NCI-H345 treated with DMSO at 0.1 percent for 48 hours (cell line): ENCODE results near the gene SLC11A1.
A peak's percentile ranks its signal among the peaks of the same experiment; 100 is the strongest.

Experiments used
- DNase-seq: peaks from one replicate; lab custom pipeline; 2025; ENCODE audit not compliant: unreplicated experiment; lab: John Stamatoyannopoulos, UW

Gene SLC11A1

GRCh38 chr2:218393750-218394290, 11.7 kb downstream of the SLC11A1 start:
- no peak for DNase-seq

- no peak for DNase-seq
These were observed 12.4 kb downstream of the SLC11A1 start for GRCh38 chr2:218394298-218395089.

GRCh38 chr2:218395090-218395444, 13.0 kb downstream of the SLC11A1 start:
- no peak for DNase-seq

- DNase-seq, result no peak
These were observed 13.4 kb downstream of the SLC11A1 start for GRCh38 chr2:218395456-218395825.

- peak; percentile 84 for DNase-seq
These were observed 14.0 kb downstream of the SLC11A1 start for GRCh38 chr2:218395826-218396687.

GRCh38 chr2:218396688-218397462, 14.8 kb downstream of the SLC11A1 start:
- peak; percentile 92 for DNase-seq

- no peak for DNase-seq
These were observed 15.4 kb downstream of the SLC11A1 start for GRCh38 chr2:218397463-218397819.

GRCh38 chr2:218397820-218398436, 15.9 kb downstream of the SLC11A1 start:
- peak; percentile 28 for DNase-seq

GRCh38 chr2:218398437-218399390, 16.6 kb downstream of the SLC11A1 start:
- DNase-seq, result no peak

- peak; percentile 37 for DNase-seq
These were observed 17.5 kb downstream of the SLC11A1 start, which contains the start of gene CTDSP1 for GRCh38 chr2:218399391-218400166. CTDSP1 (plus strand) TSS chr2:218399868; CDS start chr2:218400091, 223 bp downstream.

- no peak for DNase-seq
These were observed 18.3 kb downstream of the SLC11A1 start for GRCh38 chr2:218400167-218400929.

GRCh38 chr2:218400930-218401881, 19.1 kb downstream of the SLC11A1 start:
- no peak for DNase-seq

- DNase-seq, result no peak
These were observed 19.8 kb downstream of the SLC11A1 start for GRCh38 chr2:218401890-218402289.

GRCh38 chr2:218402491-218402901, 20.4 kb downstream of the SLC11A1 start:
- no peak for DNase-seq

- no peak for DNase-seq
These were observed 20.9 kb downstream of the SLC11A1 start for GRCh38 chr2:218402911-218403411.

- no peak for DNase-seq
These were observed 21.7 kb downstream of the SLC11A1 start for GRCh38 chr2:218403810-218404209.
